LNCAP (cell line): ENCODE results near the gene ST3GAL2.

Experiments
- TF ChIP-seq, protein P1 (sequence below): fragments of 450-650 bp; IDR thresholded peaks from 2 replicates; pipeline ENCODE4 v1.5.1; 2017; ENCODE audit warnings: mild to moderate bottlenecking

The ST3GAL2 gene

DNA sequence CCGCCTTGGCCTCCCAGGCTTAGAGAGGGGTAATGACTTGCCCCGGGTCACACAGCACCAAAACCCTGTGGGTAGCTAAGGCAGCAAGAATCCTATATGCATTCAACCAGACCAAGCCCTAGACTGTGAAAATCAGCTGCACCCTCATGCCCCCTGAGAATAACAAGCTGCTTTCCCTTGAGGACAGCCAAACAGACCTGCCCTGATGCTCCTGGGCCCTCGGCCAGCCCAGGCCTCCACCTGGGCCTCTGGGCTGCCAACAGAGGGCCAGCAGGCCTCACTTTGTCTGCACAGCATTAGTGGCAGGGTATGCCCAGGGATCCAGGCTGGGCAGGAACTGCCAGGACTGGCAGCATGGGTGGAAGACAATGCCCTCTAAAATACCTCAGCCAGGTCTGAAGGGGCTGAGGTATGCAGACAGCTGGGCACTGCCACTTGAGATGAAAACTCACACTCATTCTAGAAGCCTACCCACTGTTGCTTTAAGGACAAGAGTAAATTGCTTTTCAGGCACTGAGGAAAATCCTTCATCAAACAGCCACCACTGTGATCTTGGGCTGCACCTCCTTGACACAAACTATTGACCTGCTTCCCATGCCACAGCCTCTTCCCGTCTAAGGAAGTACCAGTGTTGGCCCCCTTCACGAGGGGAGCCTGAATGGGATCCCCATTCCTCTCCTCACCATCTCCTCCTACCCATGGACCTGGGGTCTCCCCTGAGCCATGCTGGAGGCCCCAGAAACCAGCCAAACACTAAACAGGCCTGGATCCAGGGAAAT is 8.8 kb downstream of the ST3GAL2 start:
- TF ChIP-seq, protein P1, sequence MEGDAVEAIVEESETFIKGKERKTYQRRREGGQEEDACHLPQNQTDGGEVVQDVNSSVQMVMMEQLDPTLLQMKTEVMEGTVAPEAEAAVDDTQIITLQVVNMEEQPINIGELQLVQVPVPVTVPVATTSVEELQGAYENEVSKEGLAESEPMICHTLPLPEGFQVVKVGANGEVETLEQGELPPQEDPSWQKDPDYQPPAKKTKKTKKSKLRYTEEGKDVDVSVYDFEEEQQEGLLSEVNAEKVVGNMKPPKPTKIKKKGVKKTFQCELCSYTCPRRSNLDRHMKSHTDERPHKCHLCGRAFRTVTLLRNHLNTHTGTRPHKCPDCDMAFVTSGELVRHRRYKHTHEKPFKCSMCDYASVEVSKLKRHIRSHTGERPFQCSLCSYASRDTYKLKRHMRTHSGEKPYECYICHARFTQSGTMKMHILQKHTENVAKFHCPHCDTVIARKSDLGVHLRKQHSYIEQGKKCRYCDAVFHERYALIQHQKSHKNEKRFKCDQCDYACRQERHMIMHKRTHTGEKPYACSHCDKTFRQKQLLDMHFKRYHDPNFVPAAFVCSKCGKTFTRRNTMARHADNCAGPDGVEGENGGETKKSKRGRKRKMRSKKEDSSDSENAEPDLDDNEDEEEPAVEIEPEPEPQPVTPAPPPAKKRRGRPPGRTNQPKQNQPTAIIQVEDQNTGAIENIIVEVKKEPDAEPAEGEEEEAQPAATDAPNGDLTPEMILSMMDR: no peak

DNA sequence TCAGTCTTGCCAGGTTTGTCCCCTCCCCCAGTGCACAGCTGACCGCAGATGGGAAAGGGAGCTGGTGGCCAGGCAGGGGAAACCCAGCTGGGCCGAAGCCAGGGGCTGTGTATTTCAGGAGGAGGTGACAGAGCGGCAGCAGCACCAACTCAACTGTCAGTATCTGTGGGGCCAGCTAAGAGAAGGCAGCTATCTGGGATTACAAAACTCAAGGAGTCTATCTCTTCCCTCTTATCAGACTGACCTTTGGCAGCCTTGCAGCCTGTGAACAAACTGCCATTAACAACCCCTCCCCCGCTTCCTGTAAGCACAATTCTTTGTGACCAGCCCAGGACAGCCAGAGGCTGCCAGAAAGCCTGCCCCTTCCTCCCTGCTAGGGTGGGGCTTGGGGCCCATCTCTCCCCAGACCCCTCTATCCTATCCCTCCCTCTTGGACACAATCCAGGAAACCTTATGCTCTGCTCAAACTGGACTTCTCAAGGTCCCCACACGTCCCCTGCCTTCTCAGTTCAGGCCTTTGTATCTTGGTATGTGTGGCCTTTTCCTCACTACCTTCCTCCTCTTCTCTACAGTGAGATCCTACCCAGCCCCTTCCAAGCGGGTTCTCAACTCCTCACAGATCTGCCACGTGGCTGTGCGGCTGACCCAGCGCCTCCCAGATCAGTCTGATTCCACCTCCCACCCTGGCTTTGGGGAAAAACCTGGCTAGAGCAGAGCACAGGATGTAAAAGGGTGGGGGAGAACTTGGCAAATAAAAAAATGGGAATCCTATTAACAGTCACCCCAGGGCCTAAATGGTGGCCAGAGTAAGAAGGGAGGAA is 10.5 kb downstream of the ST3GAL2 start:
- TF ChIP-seq, protein P1: no peak

DNA sequence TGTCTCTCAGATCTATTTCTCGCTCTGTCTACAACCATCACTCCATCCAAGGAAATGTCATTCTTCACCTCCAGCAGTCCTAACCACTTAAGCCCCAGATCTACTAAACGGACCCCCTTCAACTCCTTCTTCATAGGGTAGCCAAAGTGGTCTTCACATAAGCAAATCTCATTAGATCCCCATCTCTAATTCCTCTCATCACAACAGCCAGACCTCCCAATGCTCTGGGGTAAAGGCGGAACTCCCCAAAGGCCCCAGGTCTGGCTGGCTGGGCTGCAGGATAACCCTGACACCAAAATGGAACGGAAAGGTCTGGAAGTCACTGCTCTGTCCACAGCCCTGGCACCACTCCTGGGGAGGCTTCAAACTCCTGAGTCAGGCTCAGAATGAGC is 11.1 kb downstream of the ST3GAL2 start:
- TF ChIP-seq, protein P1: no peak

DNA sequence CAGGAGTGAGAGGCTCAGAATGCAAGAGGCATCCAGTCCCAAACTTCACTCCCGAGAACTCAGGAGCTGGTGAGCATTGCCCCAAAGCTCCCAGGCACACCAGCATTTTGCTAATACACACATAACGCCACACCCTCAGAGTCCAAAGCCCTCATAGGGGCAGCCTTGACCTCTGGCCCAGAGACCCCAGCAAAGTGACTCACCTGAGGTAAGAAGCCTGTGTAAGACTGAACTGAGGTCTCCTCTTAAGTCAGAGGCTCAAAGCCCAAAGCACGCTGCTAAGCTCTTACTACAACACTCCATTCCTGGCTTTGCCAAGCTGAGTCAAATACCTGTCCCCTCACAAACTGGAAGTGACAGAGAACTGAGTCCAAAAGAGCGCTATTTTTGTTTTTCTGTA is 16.4 kb downstream of the ST3GAL2 start:
- TF ChIP-seq, protein P1: no peak

DNA sequence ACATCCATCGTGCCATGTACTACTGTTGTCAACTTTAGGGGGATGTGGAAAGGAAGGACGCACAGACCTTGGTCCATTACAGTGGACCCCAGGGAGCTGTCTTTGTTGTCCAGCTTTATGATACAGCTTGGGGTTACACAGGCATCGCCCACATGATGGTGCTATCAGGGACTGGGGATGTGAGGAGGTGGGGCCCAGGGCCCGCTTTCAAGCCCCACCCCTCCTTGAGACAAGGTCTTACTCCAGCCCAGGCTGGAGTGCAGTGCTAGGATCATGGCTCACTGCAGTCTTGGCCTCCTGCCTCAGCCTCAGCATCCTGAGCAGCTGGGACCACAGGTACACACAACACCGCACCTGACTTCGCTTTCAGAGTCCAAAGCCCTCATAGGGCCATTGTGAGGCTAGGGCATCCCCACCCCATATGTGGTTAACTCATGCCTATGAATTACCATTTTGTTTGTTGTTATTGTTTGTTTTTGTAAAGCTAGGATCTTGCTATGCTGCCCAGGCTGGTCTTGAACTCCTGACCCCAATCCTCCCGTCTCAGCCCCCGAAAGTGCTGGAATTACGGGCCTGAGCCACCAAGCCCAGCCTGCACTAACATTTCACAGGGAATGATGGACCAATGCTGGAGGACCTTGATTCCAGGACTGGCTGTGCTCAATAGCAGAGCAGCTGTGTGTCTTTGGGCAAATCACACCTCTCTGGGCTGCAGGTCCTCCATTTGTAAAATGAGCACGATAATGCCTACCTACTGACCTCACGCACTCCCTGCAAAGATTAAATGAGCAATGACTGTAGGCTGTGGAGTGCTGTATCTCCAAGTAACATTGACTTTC is 17.2 kb downstream of the ST3GAL2 start:
- TF ChIP-seq, protein P1: no peak

DNA sequence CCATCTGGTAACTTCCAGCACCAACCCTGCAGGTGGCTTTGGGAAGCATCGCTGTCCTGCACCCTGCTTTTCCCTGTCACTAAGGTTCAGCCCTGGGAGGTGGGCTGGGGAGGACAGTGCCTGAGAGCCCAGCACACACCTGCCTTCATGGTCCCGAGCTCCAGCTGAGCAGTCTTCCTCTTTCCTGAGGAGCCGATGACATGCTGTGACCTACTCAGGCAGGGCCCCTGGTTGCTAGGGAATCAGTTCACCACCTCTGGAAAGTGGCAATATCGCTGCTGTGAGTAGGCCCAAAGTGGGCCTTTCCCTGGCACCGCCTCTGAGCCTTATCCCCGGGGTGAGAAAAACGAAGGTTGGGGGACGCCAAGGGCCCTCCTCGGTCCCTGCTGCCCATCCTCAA is 17.9 kb downstream of the ST3GAL2 start:
- TF ChIP-seq, protein P1: no peak
